Measurements from ENCODE around the gene KCNH2. TPM values are rescaled to one million over a fixed set of nuclear protein-coding genes. Genes with fewer than 3 reads are reported as not detected.

The KCNH2 gene
- polyA plus RNA-seq, 1 of the 3 experiments (the other 2 are of a cell fraction): 2.2 TPM

- H3K4me2 ChIP-seq: no peak overlapping the region
- peaks cover 15% of the 10 kb centered on the region; the same call in 1 of the 2 replicates for H3K27me3 ChIP-seq (ENCODE audit: insufficient read depth)
- no peaks in the 10 kb centered on the region for H3K9me2 ChIP-seq
- DNase-seq: no peak
- 95% methylated on average over 15 of the region's 15 CpGs for WGBS (ENCODE audit: low lambda C conversion rate)
- H2AFZ ChIP-seq (ENCODE audit: low read depth): no peak overlapping the region
- no peak overlapping the region for H3K27ac ChIP-seq (ENCODE audit: low read depth in 2 of 2, low read length in 1 of 2)
- H3K4me3 ChIP-seq (ENCODE audit: low read depth in 2 of 2, low read length in 1 of 2): no peak overlapping the region
- no peaks in the 10 kb centered on the region for H3F3A ChIP-seq (replicated peaks; ENCODE audit: insufficient read depth)
- H3K9ac ChIP-seq: no peak overlapping the region
- TF ChIP-seq TEAD4 (IDR thresholded peaks at IDR 0.05; ENCODE audit: borderline replicate concordance, insufficient read depth) (no peak), FOSL2 (IDR thresholded peaks at IDR 0.05; ENCODE audit: borderline replicate concordance, low read depth) (no peak), FOXM1 (IDR thresholded peaks at IDR 0.05; ENCODE audit: low read depth) (no peak), RAD21 (IDR thresholded peaks at IDR 0.05; ENCODE audit: low read length) (no peak), RXRA (IDR thresholded peaks at IDR 0.05; ENCODE audit: borderline replicate concordance, low read depth) (no peak), IRF3 (IDR thresholded peaks at IDR 0.05; ENCODE audit: low read depth, low read length) (no peak), MXI1 (IDR thresholded peaks at IDR 0.05; ENCODE audit: low read depth, low read length) (no peak), PBX3 (IDR thresholded peaks at IDR 0.05) (no peak), MEF2A (IDR thresholded peaks at IDR 0.05; ENCODE audit: borderline replicate concordance, low read depth) (no peak), NRF1 (IDR thresholded peaks at IDR 0.05; ENCODE audit: low read depth, low read length) (no peak), RFX5 (IDR thresholded peaks at IDR 0.05; ENCODE audit: low read length) (no peak)
- ChIA-PET POLR2A (interaction anchor here (1.1 kb wide), 1 partner anchor 11 kb away, joined by 3 read pairs; the partner anchor contains the start of gene ABCB8), CTCF (interaction anchor here (0.6 to 8.3 kb wide), 25 partner anchors 11 to 599 kb away, joined by 3 to 107 read pairs (median 16); partner anchors contain the start of genes ABCB8, AGAP3, NOS3 and TMUB1)
- no peaks in the 10 kb centered on the region for H3K79me2 ChIP-seq (ENCODE audit: insufficient read depth)
- peaks cover 0 to 31% of the 10 kb centered on the region in 2 experiments; a peak in 1 of 4 replicates for H3K4me1 ChIP-seq (ENCODE audit: control insufficient read depth in 1 of 2, insufficient read depth in 2 of 2, low read depth in 1 of 2, low read length in 1 of 2)
- no peaks in the 10 kb centered on the region for H4K20me1 ChIP-seq (ENCODE audit: insufficient read depth)
- H3K9me3 ChIP-seq: no peaks in the 10 kb centered on the region
- H3K36me3 ChIP-seq (replicated peaks in 1 of 2; ENCODE audit: control insufficient read depth in 1 of 2, insufficient read depth in 2 of 2, low read length in 1 of 2): no peaks in the 10 kb centered on the region
Observed at GRCh38 chr7:151016942-151017341, 38.8 kb upstream of the KCNH2 start.

- peaks cover 0 to 31% of the 10 kb centered on the region in 2 experiments; a peak in 1 of 4 replicates for H3K4me1 ChIP-seq (ENCODE audit: control insufficient read depth in 1 of 2, insufficient read depth in 2 of 2, low read depth in 1 of 2, low read length in 1 of 2)
- no peak overlapping the region for H3K4me2 ChIP-seq
- H3K36me3 ChIP-seq (replicated peaks in 1 of 2; ENCODE audit: control insufficient read depth in 1 of 2, insufficient read depth in 2 of 2, low read length in 1 of 2): no peaks in the 10 kb centered on the region
- ChIA-PET CTCF (interaction anchor here (1.2 to 8.3 kb wide), 13 partner anchors 11 to 239 kb away, joined by 3 to 107 read pairs (median 24); partner anchors contain the start of genes ABCB8 and NOS3), POLR2A (no interaction called here)
- TF ChIP-seq EP300 (IDR thresholded peaks at IDR 0.05; ENCODE audit: borderline replicate concordance in 1 of 2, low read depth in 1 of 2, low read length in 1 of 2) (no peak), NRF1 (IDR thresholded peaks at IDR 0.05; ENCODE audit: low read depth, low read length) (no peak), TAF1 (IDR thresholded peaks at IDR 0.05; ENCODE audit: borderline replicate concordance, low read depth, low read length) (no peak), NFIC (IDR thresholded peaks at IDR 0.05; ENCODE audit: borderline replicate concordance) (no peak)
- H3K9me2 ChIP-seq: no peaks in the 10 kb centered on the region
- no peak overlapping the region for H3K9ac ChIP-seq
- H3K79me2 ChIP-seq (ENCODE audit: insufficient read depth): no peaks in the 10 kb centered on the region
- H3K27me3 ChIP-seq (ENCODE audit: insufficient read depth): peaks cover 10% of the 10 kb centered on the region; the same call in 1 of the 2 replicates
- no peaks in the 10 kb centered on the region for H3F3A ChIP-seq (replicated peaks; ENCODE audit: insufficient read depth)
- H2AFZ ChIP-seq (ENCODE audit: low read depth): no peak overlapping the region
- no peaks in the 10 kb centered on the region for H3K9me3 ChIP-seq
- no peaks in the 10 kb centered on the region for H4K20me1 ChIP-seq (ENCODE audit: insufficient read depth)
- 78% methylated on average over 8 of the region's 8 CpGs for WGBS (ENCODE audit: low lambda C conversion rate)
- no peak overlapping the region for H3K27ac ChIP-seq (ENCODE audit: low read depth in 2 of 2, low read length in 1 of 2)
- no peak for DNase-seq
- H3K4me3 ChIP-seq (ENCODE audit: low read depth in 2 of 2, low read length in 1 of 2): no peak overlapping the region
Observed at GRCh38 chr7:151016505-151016904, 38.4 kb upstream of the KCNH2 start.
